Esophagus squamous epithelium (tissue), 4 donors: Measurements from ENCODE around the gene PDGFC.

Source experiments
- POLR2A ChIP-seq, 4 donors: fragments of 450-650 bp; IDR thresholded peaks; one replicate each; pipeline ENCODE4 v1.6.1; 2017; ENCODE audit warnings: antibody characterized with exemption in 4 of 4, mild to moderate bottlenecking in 4 of 4, moderate library complexity in 3 of 4
- TF ChIP-seq, protein P1 (sequence below), 6 experiments: fragments of 450-650 bp in 4 of 6; fragments of 200-600 bp in 2 of 6; sonication (generic) in 2 of 6; IDR thresholded peaks; one replicate each; pipeline ENCODE4 v1.5.1; 2016 to 2019; ENCODE audit warnings: antibody characterized with exemption in 6 of 6, mild to moderate bottlenecking in 4 of 6, moderate library complexity in 4 of 6

DNA sequence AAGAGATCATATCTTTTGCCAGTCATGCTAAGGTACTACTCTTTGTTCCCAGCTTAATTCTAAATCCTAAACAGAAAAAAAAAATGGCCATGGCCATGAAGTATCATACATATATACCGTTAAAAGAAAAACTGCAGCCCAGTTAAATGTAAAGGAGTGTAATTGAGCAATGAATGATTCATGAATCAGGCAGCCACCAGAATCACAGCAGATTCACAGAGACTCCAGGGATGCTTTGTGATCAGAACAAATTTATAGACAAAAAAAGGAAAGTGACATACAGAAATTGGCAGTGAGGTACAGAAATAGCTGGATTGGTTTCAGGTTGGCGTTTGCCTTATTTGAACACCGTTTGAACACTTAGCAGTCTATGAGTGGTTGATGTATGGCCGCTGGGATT, 42.1 kb upstream of the PDGFC start:
- TF ChIP-seq, protein P1, sequence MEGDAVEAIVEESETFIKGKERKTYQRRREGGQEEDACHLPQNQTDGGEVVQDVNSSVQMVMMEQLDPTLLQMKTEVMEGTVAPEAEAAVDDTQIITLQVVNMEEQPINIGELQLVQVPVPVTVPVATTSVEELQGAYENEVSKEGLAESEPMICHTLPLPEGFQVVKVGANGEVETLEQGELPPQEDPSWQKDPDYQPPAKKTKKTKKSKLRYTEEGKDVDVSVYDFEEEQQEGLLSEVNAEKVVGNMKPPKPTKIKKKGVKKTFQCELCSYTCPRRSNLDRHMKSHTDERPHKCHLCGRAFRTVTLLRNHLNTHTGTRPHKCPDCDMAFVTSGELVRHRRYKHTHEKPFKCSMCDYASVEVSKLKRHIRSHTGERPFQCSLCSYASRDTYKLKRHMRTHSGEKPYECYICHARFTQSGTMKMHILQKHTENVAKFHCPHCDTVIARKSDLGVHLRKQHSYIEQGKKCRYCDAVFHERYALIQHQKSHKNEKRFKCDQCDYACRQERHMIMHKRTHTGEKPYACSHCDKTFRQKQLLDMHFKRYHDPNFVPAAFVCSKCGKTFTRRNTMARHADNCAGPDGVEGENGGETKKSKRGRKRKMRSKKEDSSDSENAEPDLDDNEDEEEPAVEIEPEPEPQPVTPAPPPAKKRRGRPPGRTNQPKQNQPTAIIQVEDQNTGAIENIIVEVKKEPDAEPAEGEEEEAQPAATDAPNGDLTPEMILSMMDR (IDR thresholded peaks at IDR 0.05): no peak
- no peak for TF ChIP-seq POLR2A (IDR thresholded peaks at IDR 0.05)
